Frontal cortex (tissue), 4 donors: ENCODE measurements around the gene ATPAF2. TPM values are rescaled to one million over a fixed set of nuclear protein-coding genes. Genes with fewer than 3 reads are reported as not detected.

Experiments
- DNase-seq, 2 donors: peaks; one replicate each; pipeline ENCODE4 v3.0.0; 2012; ENCODE audit warnings: low spot score in 2 of 2
- FAIRE-seq: peaks from 2 replicates; lab custom pipeline; 2012; peaks lifted over from hg19 to GRCh38; lab: Jason Lieb, UNC
- total RNA-seq: library from RNA; depleted of rRNA; stranded (reverse); fragments of >200 nt; gene quantifications from one replicate; pipeline ENCODE4 v1.2.3, GENCODE V29; 2014
- donor health status: control.
- donor health status: control.
- donor health status: control.

Gene ATPAF2
- total RNA-seq, result 28.1 TPM

- DNase-seq (peak; percentile 99), FAIRE-seq (peak; percentile 57)
Measured at GRCh38 chr17:18038861-18039534, at the start of gene ATPAF2, which contains the start of gene GID4. TSS of gene ATPAF2 (minus strand) at chr17:18039168. CDS start at chr17:18039013, 155 bp downstream. TSS of gene GID4 (plus strand) at chr17:18039408. CDS start at chr17:18039465, 57 bp downstream.

DNA sequence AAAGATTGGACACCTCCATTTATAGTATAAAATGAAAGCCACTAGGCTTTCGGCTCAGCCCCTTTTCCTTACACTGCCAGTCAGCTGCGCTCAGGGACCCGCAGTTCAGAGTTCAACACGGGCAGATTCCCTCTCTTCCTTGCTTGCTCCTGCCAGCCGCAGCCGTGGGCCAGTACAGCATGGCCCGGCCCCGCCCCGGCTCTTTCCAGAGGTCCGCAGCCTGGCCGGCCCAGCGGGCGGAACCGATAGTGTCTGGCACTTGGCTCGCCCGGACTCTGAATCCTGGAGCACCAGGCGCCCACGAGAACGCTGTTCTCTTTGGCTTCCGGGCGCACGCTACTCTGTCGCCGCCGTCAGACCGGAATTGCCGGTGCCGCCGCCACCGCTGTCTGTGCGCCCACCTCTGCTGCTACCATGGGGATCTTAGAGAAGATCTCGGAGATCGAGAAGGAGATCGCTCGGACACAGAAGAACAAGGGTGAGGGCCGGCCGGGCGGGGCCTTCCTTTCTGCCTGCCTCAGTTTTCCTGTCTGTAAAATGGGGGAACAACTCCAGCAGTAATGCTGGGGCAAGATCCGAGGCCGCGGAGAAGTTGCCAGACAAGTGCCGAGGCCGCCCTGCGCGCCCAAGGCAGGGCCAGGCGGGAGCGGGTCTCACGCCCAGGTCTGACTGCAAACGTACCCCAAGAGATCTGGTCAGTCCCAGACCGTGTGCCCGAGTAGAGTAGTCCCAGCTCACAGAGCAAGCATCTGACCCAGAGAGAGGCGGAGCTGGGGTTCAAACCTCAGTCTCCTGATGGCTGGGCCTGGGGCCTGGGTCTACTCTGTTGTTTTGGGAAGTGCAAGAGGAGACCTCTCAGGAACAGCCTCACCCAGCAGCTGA, 48.9 kb upstream of the ATPAF2 start, which contains the start of gene DRG2:
Gene DRG2 (plus strand): TSS at position 339 of the 882 bp plus-strand sequence. CDS start 76 bp downstream, at position 415.
- no peak for FAIRE-seq
- peak; percentile 81 to 94 for DNase-seq

- FAIRE-seq (no peak), DNase-seq (no peak)
Measured at GRCh38 chr17:18084256-18084655, 45.3 kb upstream of the ATPAF2 start.

- no peak for DNase-seq
- FAIRE-seq, result no peak
Measured at GRCh38 chr17:18079543-18079942, 40.6 kb upstream of the ATPAF2 start.

- FAIRE-seq (no peak), DNase-seq (no peak)
Measured at GRCh38 chr17:18076936-18077335, 38.0 kb upstream of the ATPAF2 start.

GRCh38 chr17:18074566-18075272, 35.8 kb upstream of the ATPAF2 start:
- FAIRE-seq (no peak), DNase-seq (no peak)

DNA sequence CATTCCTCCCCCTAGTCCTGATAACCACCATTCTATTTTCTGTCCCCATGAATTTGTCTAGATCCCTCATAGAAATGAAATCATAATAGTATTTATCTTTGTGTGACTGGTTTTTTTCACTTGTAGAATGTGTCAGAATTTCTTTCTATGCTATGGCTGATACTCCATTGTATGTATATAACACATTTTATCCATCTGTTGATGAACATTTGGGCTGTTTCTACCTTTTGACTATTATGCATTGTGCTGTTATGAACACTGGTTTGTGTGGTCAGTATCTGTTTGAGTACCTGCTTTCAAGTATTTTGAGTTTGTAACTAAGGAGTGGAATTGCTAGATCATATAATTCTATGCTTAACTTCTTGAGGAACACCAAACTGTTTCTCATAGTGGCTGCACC, 32.8 kb upstream of the ATPAF2 start:
- FAIRE-seq (no peak), DNase-seq (no peak)

- DNase-seq (no peak), FAIRE-seq (no peak)
Measured at GRCh38 chr17:18070861-18071340, 31.9 kb upstream of the ATPAF2 start.

DNA sequence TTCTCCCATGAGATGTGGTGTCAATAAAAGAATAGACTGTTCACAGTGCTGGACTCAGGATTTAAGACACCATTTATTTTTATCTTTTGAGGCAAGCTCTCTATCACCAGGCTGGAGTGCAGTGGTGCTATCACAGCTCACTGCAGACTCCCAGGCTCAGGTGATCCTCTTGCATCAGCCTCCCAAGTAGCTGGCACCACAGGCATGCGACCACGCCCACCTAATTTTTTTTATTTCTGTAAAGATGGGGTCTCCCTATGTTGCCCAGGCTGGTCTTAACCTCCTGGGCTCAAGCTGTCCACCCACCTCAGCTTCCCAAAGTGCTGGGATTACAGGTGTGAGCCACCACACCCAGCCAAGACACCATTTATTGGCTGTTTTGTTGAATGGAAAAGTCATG, 30.1 kb upstream of the ATPAF2 start:
- FAIRE-seq (no peak), DNase-seq (no peak)

DNA sequence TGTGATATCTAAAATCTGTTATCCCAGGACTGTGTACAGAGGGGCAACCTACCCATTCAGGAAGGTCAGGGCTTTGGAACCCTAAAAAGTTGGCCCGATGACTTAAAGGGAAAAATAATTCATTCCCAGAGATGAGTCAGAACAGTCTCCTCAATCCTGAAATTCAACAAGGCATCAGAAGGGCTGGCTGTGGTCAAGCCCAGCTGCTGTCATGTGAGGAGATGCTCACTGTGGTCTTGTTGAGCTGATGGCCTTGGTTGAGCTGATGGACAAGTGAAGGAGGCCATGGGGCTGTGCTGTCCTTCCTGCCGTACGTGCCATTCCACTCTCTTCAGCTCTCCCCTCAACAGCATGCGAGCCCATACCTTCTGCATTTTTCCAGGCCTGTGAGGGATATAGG, 27.9 kb upstream of the ATPAF2 start:
- FAIRE-seq (no peak), DNase-seq (no peak)

- no peak for FAIRE-seq
- DNase-seq, result no peak
Measured at GRCh38 chr17:18065546-18065945, 26.6 kb upstream of the ATPAF2 start.

DNA sequence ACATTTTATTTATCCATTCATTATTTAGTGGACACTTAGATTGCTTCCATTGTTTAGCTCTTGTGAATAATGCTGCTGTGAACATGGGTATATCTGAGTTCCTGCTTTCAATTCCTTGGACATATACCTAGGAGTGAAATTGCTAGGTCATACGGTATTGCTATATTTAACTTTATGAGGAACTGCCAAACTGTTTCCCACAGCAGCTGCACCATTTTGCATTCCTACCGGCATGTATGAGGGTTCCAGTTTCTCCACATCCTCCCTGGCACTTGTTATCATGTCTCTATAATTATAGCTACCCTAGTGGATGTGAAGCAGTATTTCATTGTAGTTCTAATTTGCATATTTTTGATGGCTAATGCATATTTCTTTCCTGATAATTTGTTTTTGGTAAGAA, 25.1 kb upstream of the ATPAF2 start:
- no peak for DNase-seq
- FAIRE-seq, result no peak

- DNase-seq (no peak), FAIRE-seq (no peak)
Measured at GRCh38 chr17:18059283-18059682, 20.3 kb upstream of the ATPAF2 start.

DNA sequence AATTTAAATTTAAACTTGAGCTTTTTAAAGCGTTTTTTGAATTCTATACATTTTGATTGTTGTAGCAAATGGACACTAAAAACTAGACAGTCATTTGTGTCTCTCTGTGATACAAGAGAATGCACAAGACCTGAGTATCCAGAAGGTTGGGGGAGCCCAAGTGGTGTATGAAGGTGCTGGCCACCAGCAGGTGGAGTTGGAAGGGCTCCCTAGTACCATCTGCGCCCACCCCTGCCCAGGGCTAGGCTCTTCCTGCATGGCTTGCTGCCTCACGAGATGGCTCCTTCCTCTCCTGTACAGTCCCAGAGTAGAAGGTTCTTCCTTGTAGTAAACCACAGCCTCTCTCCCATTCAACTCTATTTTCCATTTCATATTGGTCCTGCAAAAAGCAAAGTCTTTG, 17.2 kb upstream of the ATPAF2 start:
- DNase-seq (no peak), FAIRE-seq (no peak)

- DNase-seq (no peak), FAIRE-seq (no peak)
Measured at GRCh38 chr17:18055597-18055996, 16.6 kb upstream of the ATPAF2 start.

- DNase-seq (no peak), FAIRE-seq (no peak)
Measured at GRCh38 chr17:18045691-18046350, 6.9 kb upstream of the ATPAF2 start.

- DNase-seq, result no peak
- no peak for FAIRE-seq
Measured at GRCh38 chr17:18044609-18045008, 5.6 kb upstream of the ATPAF2 start.

GRCh38 chr17:18043491-18043890, 4.5 kb upstream of the ATPAF2 start:
- FAIRE-seq, result no peak

GRCh38 chr17:18042983-18043382, 4.0 kb upstream of the ATPAF2 start:
- FAIRE-seq (no peak), DNase-seq (no peak)

More at GRCh38 chr17:18043491-18043890, 4.5 kb upstream of the ATPAF2 start:
- peak in 1 of 2 donors; percentile 41 for DNase-seq

DNA sequence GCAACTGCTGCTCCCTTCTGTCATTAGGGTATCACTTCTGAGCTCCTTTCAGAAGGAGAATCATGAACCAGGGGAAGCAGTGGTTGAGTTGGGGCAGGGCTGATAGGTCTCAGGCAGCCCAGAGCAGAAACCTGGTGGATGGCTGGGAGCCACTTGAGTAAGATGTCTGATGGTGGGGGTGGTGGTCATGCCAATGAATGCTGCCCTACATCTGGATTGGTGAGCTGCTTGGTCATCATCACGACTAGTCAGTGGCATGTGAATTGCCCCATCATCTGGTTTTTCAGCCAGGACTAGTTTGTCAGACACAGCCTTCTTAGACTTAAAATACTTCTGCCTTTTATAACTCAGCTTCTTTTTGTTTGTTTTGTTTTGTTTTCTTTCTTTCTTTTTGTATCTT, 2.8 kb upstream of the ATPAF2 start:
- DNase-seq, result no peak
- no peak for FAIRE-seq
